Upper lobe of left lung (tissue), 4 donors: ENCODE results near the gene FRMPD4.

Experiments used
- EP300 ChIP-seq, 4 donors: sonication (generic); formaldehyde crosslinking; IDR thresholded peaks; one replicate each; pipeline ENCODE4 v1.5.1; 2017; ENCODE audit warnings: antibody characterized with exemption in 4 of 4, control low read depth in 2 of 4
- POLR2A ChIP-seq, 4 donors: fragments of 450-650 bp; IDR thresholded peaks; one replicate each; pipeline ENCODE4 v1.5.1; 2016 to 2017; ENCODE audit warnings: antibody characterized with exemption in 4 of 4, mild to moderate bottlenecking in 2 of 4
- POLR2AphosphoS5 ChIP-seq, 2 donors: sonication (generic); formaldehyde crosslinking; IDR thresholded peaks; one replicate each; pipeline ENCODE4 v1.5.1; 2017; ENCODE audit warnings: antibody characterized with exemption in 2 of 2
- TF ChIP-seq, protein P1 (sequence below), 6 experiments: fragments of 450-650 bp in 4 of 6; fragments of 200-600 bp in 2 of 6; sonication (generic) in 2 of 6; IDR thresholded peaks; one replicate each; pipeline ENCODE4 v1.5.1; 2016 to 2019; ENCODE audit warnings: antibody characterized with exemption in 6 of 6

DNA sequence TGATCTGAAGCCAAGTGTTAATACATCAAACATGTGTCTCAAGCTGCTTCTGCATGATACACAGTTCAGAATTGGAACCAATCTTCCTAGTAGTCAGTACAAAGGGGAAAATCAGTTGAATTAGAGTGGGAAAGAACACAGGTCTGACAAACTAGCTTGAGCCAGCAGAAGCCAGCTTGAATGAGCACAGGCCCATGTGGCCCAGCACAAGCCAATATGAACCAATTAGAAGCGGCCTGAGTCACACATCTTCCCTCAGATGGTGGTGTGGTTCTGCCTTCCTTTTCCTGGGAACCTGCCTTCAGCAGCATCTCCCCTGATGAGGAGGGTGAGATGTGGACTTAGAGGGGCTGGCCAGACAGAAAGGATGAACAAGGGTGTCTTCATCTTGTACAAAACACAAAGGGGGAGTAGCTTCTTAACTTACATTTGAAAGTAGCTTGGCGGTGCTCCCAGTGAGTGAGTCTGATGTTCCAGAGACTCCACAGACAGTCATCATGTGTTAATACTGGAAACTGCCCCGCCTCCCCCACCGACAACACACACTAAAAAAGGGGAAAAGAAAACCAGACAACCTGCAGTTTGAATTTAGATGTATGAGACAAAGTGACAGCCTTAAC lies 72.0 kb downstream of the FRMPD4 start:
- TF ChIP-seq, protein P1, sequence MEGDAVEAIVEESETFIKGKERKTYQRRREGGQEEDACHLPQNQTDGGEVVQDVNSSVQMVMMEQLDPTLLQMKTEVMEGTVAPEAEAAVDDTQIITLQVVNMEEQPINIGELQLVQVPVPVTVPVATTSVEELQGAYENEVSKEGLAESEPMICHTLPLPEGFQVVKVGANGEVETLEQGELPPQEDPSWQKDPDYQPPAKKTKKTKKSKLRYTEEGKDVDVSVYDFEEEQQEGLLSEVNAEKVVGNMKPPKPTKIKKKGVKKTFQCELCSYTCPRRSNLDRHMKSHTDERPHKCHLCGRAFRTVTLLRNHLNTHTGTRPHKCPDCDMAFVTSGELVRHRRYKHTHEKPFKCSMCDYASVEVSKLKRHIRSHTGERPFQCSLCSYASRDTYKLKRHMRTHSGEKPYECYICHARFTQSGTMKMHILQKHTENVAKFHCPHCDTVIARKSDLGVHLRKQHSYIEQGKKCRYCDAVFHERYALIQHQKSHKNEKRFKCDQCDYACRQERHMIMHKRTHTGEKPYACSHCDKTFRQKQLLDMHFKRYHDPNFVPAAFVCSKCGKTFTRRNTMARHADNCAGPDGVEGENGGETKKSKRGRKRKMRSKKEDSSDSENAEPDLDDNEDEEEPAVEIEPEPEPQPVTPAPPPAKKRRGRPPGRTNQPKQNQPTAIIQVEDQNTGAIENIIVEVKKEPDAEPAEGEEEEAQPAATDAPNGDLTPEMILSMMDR (IDR thresholded peaks at IDR 0.05) = no peak
- TF ChIP-seq POLR2A (IDR thresholded peaks at IDR 0.05) (no peak), EP300 (IDR thresholded peaks at IDR 0.05) (no peak), POLR2AphosphoS5 (IDR thresholded peaks at IDR 0.05) (no peak)
